PC-9 (cell line): ENCODE data around the gene TANC1. TPM values are rescaled to one million over a fixed set of nuclear protein-coding genes. Genes with fewer than 3 reads are reported as not detected.

Experiments
- BruUV-seq: library from RNA; stranded (reverse); fragments of 400-500 nt; replicated peaks from 2 replicates; lab custom pipeline; 2021; lab: Mats Ljungman, UMichigan
- CTCF ChIA-PET: fragments of 300-600 bp; sonication (Branson Sonifier 250); formaldehyde crosslinking; loops from one replicate; lab custom pipeline; 2022; ENCODE audit warnings: antibody characterized with exemption; lab: Charles Lee
- POLR2A ChIA-PET: fragments of 300-600 bp; sonication (Branson Sonifier 250); formaldehyde crosslinking; loops from one replicate; lab custom pipeline; 2022; ENCODE audit warnings: antibody characterized with exemption; ENCODE audit not compliant: unreplicated experiment; lab: Charles Lee
- DNase-seq, 2 experiments: peaks; one replicate each; pipeline versions ENCODE4 v3.0.0 to v3.0.0-alpha.2; 2015 to 2022; ENCODE audit warnings: mixed read lengths in 1 of 2
- H2AFZ ChIP-seq: fragments of 200-600 bp; sonication (generic); 2 replicates; pipeline ENCODE4 v1.8.1; 2017; ENCODE audit warnings: antibody characterized with exemption
- H3F3A ChIP-seq: fragments of 200-600 bp; sonication (generic); 2 replicates; pipeline ENCODE4 v1.8.1; 2017; ENCODE audit warnings: antibody characterized with exemption, mild to moderate bottlenecking, low read depth; ENCODE audit not compliant: insufficient read depth
- H3K27ac ChIP-seq: fragments of 200-600 bp; sonication (generic); 2 replicates; pipeline ENCODE4 v1.6.1; 2016; ENCODE audit warnings: mixed run types
- H3K27me3 ChIP-seq: fragments of 200-600 bp; sonication (generic); 2 replicates; pipeline ENCODE4 v1.6.1; 2016; ENCODE audit warnings: low read depth, mixed run types; ENCODE audit not compliant: insufficient read depth
- H3K36me3 ChIP-seq: fragments of 200-600 bp; sonication (generic); 2 replicates; pipeline ENCODE4 v1.6.1; 2016; ENCODE audit warnings: low read depth, mixed run types
- H3K4me1 ChIP-seq: fragments of 200-600 bp; sonication (generic); replicated peaks from 2 replicates; pipeline ENCODE4 v1.6.1; 2016; ENCODE audit warnings: mixed run types; ENCODE audit not compliant: insufficient read depth
- H3K4me2 ChIP-seq: fragments of 200-600 bp; sonication (generic); 2 replicates; pipeline ENCODE4 v1.6.1; 2017; ENCODE audit warnings: mixed run types
- H3K4me3 ChIP-seq: fragments of 200-600 bp; sonication (generic); 2 replicates; pipeline ENCODE4 v1.6.1; 2016; ENCODE audit warnings: mixed run types
- H3K79me2 ChIP-seq: fragments of 200-600 bp; sonication (generic); 2 replicates; pipeline ENCODE4 v1.6.1; 2017; ENCODE audit warnings: low read depth, mixed run types
- H3K9me2 ChIP-seq: fragments of 200-600 bp; sonication (generic); 2 replicates; pipeline ENCODE4 v1.8.1; 2017; ENCODE audit warnings: mild to moderate bottlenecking; ENCODE audit not compliant: insufficient read depth
- H3K9me3 ChIP-seq: fragments of 200-600 bp; sonication (generic); 2 replicates; pipeline ENCODE4 v1.8.1; 2016; ENCODE audit warnings: low read depth; ENCODE audit not compliant: insufficient read depth
- H4K20me1 ChIP-seq: fragments of 200-600 bp; sonication (generic); 2 replicates; pipeline ENCODE4 v1.8.1; 2017; ENCODE audit not compliant: insufficient read depth
- EZH2 ChIP-seq: fragments of 200-600 bp; sonication (generic); IDR thresholded peaks from 2 replicates; pipeline ENCODE4 v1.8.0; 2017; ENCODE audit warnings: antibody characterized with exemption, low read depth
- intact Hi-C: fragments of 100-400 bp; cut with micrococcal nuclease; formaldehyde crosslinking; loops from one replicate; pipeline ENCODE4 v1.10.0; 2022; ENCODE audit not compliant: unreplicated experiment
- total RNA-seq: library from RNA; stranded (reverse); gene quantifications from 2 replicates; pipeline ENCODE4 v1.2.3, GENCODE V29; 2021
- TF ChIP-seq, protein P1 (sequence below): fragments of 200-600 bp; sonication (generic); conservative IDR thresholded peaks from 2 replicates; pipeline ENCODE4 v1.6.1; 2017; ENCODE audit warnings: mixed run types, antibody characterized with exemption, mild to moderate bottlenecking, moderate library complexity

Gene TANC1
- total RNA-seq, 1 experiment from 2014 or later, result 26.0 TPM

DNA sequence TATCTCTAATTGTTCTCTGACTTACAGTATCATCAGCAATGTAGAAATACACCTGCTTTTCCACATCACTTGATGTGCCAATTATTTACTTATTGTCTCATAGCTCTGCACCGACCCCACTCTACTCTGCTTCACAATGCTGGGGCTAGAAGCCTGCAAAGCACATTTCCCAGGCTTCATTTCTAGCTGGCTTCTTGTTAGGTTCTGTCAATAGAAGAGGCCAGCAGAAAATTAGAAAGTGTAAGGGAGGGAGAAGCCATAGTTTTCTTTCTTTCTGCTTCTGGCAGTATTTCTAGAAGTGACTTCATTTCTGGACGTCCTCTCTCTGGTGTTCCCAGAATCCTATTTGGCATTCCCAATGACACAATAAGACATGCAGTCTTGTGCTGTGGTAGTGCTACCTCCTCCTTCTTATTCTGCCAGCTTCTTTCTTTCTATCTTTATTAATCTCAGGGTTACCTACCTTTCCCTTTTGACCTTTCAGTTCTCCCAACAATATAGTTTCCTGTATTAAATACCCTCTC, 12.5 kb upstream of the TANC1 start:
- intact Hi-C loops, result no loop called here
- no peak overlapping the region for H3K4me2 ChIP-seq
- no peaks in the 10 kb centered on the region for H4K20me1 ChIP-seq
- H3K79me2 ChIP-seq, result no peaks in the 10 kb centered on the region
- H3K27ac ChIP-seq, result no peak overlapping the region
- H3K36me3 ChIP-seq, result no peaks in the 10 kb centered on the region
- TF ChIP-seq, protein P1, sequence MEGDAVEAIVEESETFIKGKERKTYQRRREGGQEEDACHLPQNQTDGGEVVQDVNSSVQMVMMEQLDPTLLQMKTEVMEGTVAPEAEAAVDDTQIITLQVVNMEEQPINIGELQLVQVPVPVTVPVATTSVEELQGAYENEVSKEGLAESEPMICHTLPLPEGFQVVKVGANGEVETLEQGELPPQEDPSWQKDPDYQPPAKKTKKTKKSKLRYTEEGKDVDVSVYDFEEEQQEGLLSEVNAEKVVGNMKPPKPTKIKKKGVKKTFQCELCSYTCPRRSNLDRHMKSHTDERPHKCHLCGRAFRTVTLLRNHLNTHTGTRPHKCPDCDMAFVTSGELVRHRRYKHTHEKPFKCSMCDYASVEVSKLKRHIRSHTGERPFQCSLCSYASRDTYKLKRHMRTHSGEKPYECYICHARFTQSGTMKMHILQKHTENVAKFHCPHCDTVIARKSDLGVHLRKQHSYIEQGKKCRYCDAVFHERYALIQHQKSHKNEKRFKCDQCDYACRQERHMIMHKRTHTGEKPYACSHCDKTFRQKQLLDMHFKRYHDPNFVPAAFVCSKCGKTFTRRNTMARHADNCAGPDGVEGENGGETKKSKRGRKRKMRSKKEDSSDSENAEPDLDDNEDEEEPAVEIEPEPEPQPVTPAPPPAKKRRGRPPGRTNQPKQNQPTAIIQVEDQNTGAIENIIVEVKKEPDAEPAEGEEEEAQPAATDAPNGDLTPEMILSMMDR, result no peak
- TF ChIP-seq EZH2, result no peak
- DNase-seq, result no peak
- no peaks in the 10 kb centered on the region for H3K9me3 ChIP-seq
- no peaks in the 10 kb centered on the region for H3K27me3 ChIP-seq
- ChIA-PET CTCF (no interaction called here), POLR2A (no interaction called here)
- H3F3A ChIP-seq, result peaks cover 10% of the 10 kb centered on the region; the same call in 1 of the 2 replicates
- H2AFZ ChIP-seq, result no peak overlapping the region
- H3K4me3 ChIP-seq, result no peak overlapping the region
- BruUV-seq, result no TSS peak
- no peaks in the 10 kb centered on the region for H3K9me2 ChIP-seq
- peaks cover 14% of the 10 kb centered on the region for H3K4me1 ChIP-seq

DNA sequence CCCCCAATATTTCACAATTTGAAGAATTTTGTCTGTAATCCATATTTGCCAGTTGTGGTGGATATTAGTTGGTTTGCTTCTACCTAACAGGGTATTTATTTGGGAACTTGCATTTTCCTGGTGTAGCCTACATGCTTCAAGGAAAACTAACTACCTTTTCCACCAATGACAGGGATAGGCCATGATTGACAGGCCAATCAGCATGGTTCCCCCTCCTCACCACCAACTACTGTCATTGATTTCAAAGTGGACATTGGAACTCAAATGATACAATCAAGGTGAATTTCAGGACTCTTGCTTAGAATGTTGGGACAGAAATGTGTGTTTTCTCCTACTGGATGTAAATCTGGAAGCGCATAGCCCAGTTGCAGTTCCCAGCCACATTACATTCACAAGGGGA, 10.1 kb upstream of the TANC1 start:
- Histone ChIP-seq H3K27me3 (no peaks in the 10 kb centered on the region), H3K36me3 (no peaks in the 10 kb centered on the region), H3K4me3 (no peak overlapping the region), H3K4me1 (peaks cover 14% of the 10 kb centered on the region), H3F3A (peaks cover 9% of the 10 kb centered on the region; the same call in 1 of the 2 replicates), H2AFZ (no peak overlapping the region), H3K4me2 (no peak overlapping the region), H3K9me3 (no peaks in the 10 kb centered on the region), H3K79me2 (no peaks in the 10 kb centered on the region), H3K9me2 (no peaks in the 10 kb centered on the region), H3K27ac (no peak overlapping the region), H4K20me1 (no peaks in the 10 kb centered on the region)
- intact Hi-C loops, result no loop called here
- no TSS peak for BruUV-seq
- TF ChIP-seq EZH2, result no peak
- TF ChIP-seq, protein P1, result no peak
- CTCF ChIA-PET, result no interaction called here
- DNase-seq, result no peak
- POLR2A ChIA-PET, result no interaction called here

DNA sequence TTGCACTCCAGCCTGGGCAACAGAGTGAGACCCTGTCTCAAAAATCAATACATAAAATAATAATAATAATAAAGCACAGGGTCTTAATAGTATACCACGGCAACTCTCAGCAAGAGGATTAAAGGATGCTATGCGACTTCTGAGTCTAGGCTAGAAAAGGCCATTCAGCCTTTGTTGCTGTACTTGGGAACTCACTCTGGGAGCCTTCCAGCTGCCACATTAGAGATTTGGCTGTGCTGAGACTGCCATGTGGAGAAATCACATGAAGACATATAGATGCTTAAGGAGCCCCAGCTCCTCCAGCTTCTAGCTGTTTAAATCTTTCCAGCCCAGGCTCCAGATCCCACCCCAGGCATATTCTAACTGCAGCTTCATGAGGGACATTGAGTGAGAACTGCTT, 8.2 kb upstream of the TANC1 start:
- POLR2A ChIA-PET, result no interaction called here
- Histone ChIP-seq H3K79me2 (no peaks in the 10 kb centered on the region), H3K27ac (no peak overlapping the region), H3K4me3 (no peak overlapping the region), H3K9me2 (no peaks in the 10 kb centered on the region), H3K9me3 (no peaks in the 10 kb centered on the region), H4K20me1 (no peaks in the 10 kb centered on the region), H2AFZ (no peak overlapping the region), H3F3A (no peaks in the 10 kb centered on the region), H3K27me3 (no peaks in the 10 kb centered on the region), H3K36me3 (no peaks in the 10 kb centered on the region), H3K4me2 (no peak overlapping the region), H3K4me1 (no peaks in the 10 kb centered on the region)
- CTCF ChIA-PET, result no interaction called here
- intact Hi-C loops, result no loop called here
- TF ChIP-seq, protein P1, result no peak
- TF ChIP-seq EZH2, result no peak
- BruUV-seq, result no TSS peak
- no peak for DNase-seq
